HG03571 (cell line): ENCODE data around the gene C7.
"Not testable (repeated sequence)": the region's sequence is repeated elsewhere in the genome, so short reads cannot be mapped to it uniquely, and the experiment has no call there.

Source experiments
- ATAC-seq: cut with Tn5 transposase; IDR thresholded peaks from one replicate; pipeline ENCODE4 v1.9.1; 2021; ENCODE audit not compliant: unreplicated experiment

The C7 gene

GRCh38 chr5:40988746-40989510 is 79.6 kb downstream of the C7 start:
- ATAC-seq: no peak

GRCh38 chr5:40991168-40991980 is 82.1 kb downstream of the C7 start:
- no peak for ATAC-seq

GRCh38 chr5:40991981-40992559 is 82.8 kb downstream of the C7 start:
- no peak for ATAC-seq

GRCh38 chr5:40995801-40996586 is 86.7 kb downstream of the C7 start:
- ATAC-seq: no peak

- no peak for ATAC-seq
These were observed 89.8 kb downstream of the C7 start for GRCh38 chr5:40999142-40999541.

- ATAC-seq: no peak
These were observed 90.7 kb downstream of the C7 start for GRCh38 chr5:40999966-41000365.

GRCh38 chr5:41003670-41004376 is 94.5 kb downstream of the C7 start:
- ATAC-seq: no peak

- no peak for ATAC-seq
These were observed 95.6 kb downstream of the C7 start for GRCh38 chr5:41004931-41005330.

GRCh38 chr5:41009232-41009631 is 99.9 kb downstream of the C7 start:
- no peak for ATAC-seq

GRCh38 chr5:41010572-41010971 is 101.3 kb downstream of the C7 start:
- ATAC-seq: no peak

GRCh38 chr5:41012318-41012717 is 103.0 kb downstream of the C7 start:
- ATAC-seq: no peak

- not testable (repeated sequence) for ATAC-seq
These were observed 113.3 kb downstream of the C7 start for GRCh38 chr5:41022600-41022999.
